Progenitor cell of endocrine pancreas (in vitro differentiated cells): Measurements from ENCODE around the gene ZNF398. TPM values are rescaled to one million over a fixed set of nuclear protein-coding genes. Genes with fewer than 3 reads are reported as not detected.
A peak's percentile ranks its signal among the peaks of the same experiment; 100 is the strongest.
"Not testable (repeated sequence)": the region's sequence is repeated elsewhere in the genome, so short reads cannot be mapped to it uniquely, and the experiment has no call there.

Experiments
- DNase-seq: peaks from one replicate; pipeline ENCODE4 v3.0.0; 2021; ENCODE audit warnings: low spot score; ENCODE audit not compliant: unreplicated experiment
- H3K27ac Mint-ChIP-seq: 2 replicates; pipeline ENCODE4 v1.8.0; 2021; ENCODE audit warnings: mild to moderate bottlenecking, moderate library complexity, mixed read lengths
- H3K27me3 Mint-ChIP-seq: 2 replicates; pipeline ENCODE4 v1.8.0; 2021; ENCODE audit warnings: mixed read lengths
- H3K36me3 Mint-ChIP-seq: 2 replicates; pipeline ENCODE4 v1.8.0; 2022; ENCODE audit warnings: mixed read lengths; ENCODE audit not compliant: insufficient read depth
- H3K4me1 Mint-ChIP-seq: 2 replicates; pipeline ENCODE4 v1.8.0; 2021; ENCODE audit warnings: low read depth, mixed read lengths
- H3K4me3 Mint-ChIP-seq: 2 replicates; pipeline ENCODE4 v1.8.0; 2021; ENCODE audit warnings: low read depth, mild to moderate bottlenecking, moderate library complexity, mixed read lengths
- H3K9me3 Mint-ChIP-seq: 2 replicates; pipeline ENCODE4 v1.8.0; 2021; ENCODE audit warnings: low read depth, mixed read lengths
- CTCF ChIP-seq: fragments of 200-600 bp; sonication (generic); IDR thresholded peaks from one replicate; pipeline ENCODE4 v1.5.0; 2021; ENCODE audit warnings: antibody characterized with exemption, mild to moderate bottlenecking; ENCODE audit not compliant: unreplicated experiment
- total RNA-seq: library from RNA; stranded (reverse); gene quantifications from 2 replicates; pipeline ENCODE4 v1.2.1, GENCODE V29; 2021

Gene ZNF398
- total RNA-seq, 1 donor from 2014 or later, result 17.5 TPM

- H3K36me3 Mint-ChIP-seq, result peaks cover 36% of the 10 kb centered on the region
- no peaks in the 10 kb centered on the region for H3K9me3 Mint-ChIP-seq
- DNase-seq, result no peak
- H3K4me3 Mint-ChIP-seq, result no peak overlapping the region
- no peak for TF ChIP-seq CTCF
- no peak overlapping the region for H3K27ac Mint-ChIP-seq
- no peaks in the 10 kb centered on the region for H3K27me3 Mint-ChIP-seq
- H3K4me1 Mint-ChIP-seq, result no peaks in the 10 kb centered on the region
Observed at GRCh38 chr7:149223176-149223575, 75.9 kb downstream of the ZNF398 start.

- H3K9me3 Mint-ChIP-seq, result no peaks in the 10 kb centered on the region
- H3K4me3 Mint-ChIP-seq, result no peak overlapping the region
- no peaks in the 10 kb centered on the region for H3K27me3 Mint-ChIP-seq
- no peak for DNase-seq
- peaks cover 32% of the 10 kb centered on the region for H3K36me3 Mint-ChIP-seq
- no peaks in the 10 kb centered on the region for H3K4me1 Mint-ChIP-seq
- H3K27ac Mint-ChIP-seq, result no peak overlapping the region
- no peak for TF ChIP-seq CTCF
Observed at GRCh38 chr7:149223761-149224160, 76.5 kb downstream of the ZNF398 start.

DNA sequence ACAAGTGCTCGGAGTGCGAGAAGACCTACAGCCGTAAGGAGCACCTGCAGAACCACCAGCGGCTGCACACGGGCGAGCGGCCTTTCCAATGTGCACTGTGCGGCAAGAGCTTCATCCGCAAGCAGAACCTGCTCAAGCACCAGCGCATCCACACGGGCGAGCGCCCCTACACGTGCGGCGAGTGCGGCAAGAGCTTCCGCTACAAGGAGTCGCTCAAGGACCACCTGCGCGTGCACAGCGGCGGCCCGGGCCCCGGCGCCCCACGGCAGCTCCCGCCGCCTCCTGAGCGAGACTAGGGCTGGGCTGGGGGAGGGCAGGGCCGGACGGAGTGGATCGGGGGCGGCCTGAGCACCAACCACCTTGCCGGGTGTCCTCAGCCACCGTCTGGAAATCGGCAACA lies 77.1 kb downstream of the ZNF398 start:
- Mint-ChIP-seq H3K27ac (no peak overlapping the region), H3K9me3 (no peaks in the 10 kb centered on the region), H3K4me1 (no peaks in the 10 kb centered on the region), H3K4me3 (no peak overlapping the region), H3K36me3 (peaks cover 27% of the 10 kb centered on the region), H3K27me3 (peaks cover 3% of the 10 kb centered on the region)
- TF ChIP-seq CTCF, result no peak
- DNase-seq, result no peak

GRCh38 chr7:149225106-149225505 lies 77.9 kb downstream of the ZNF398 start:
- no peak overlapping the region for H3K27ac Mint-ChIP-seq
- no peak for TF ChIP-seq CTCF
- H3K4me3 Mint-ChIP-seq, result no peak overlapping the region
- DNase-seq, result no peak
- H3K27me3 Mint-ChIP-seq, result peaks cover 10% of the 10 kb centered on the region
- no peaks in the 10 kb centered on the region for H3K9me3 Mint-ChIP-seq
- peaks cover 22% of the 10 kb centered on the region for H3K36me3 Mint-ChIP-seq
- no peaks in the 10 kb centered on the region for H3K4me1 Mint-ChIP-seq

DNA sequence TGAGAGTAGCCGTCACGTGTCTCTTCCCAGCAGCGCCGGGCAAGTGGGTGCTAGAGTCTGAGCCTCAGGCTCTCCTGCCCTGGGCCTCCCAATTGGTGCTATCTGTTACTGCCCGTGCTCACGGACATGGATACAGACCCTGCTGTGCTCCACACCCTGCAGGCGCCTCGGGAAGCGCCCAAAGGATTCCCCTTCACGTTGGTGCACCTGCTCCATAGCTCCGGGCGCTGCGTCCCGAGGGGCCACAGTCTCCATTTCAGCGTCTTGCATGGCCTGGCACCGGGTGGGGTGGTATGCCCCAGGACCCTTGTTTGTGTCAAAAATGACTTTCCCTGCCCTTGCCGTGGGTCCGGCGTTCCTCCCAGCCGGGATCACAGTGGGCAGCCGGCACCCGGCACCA lies 78.4 kb downstream of the ZNF398 start:
- H3K4me3 Mint-ChIP-seq, result no peak overlapping the region
- no peak for DNase-seq
- H3K27ac Mint-ChIP-seq, result no peak overlapping the region
- TF ChIP-seq CTCF, result no peak
- peaks cover 22% of the 10 kb centered on the region for H3K36me3 Mint-ChIP-seq
- H3K9me3 Mint-ChIP-seq, result no peaks in the 10 kb centered on the region
- no peaks in the 10 kb centered on the region for H3K4me1 Mint-ChIP-seq
- H3K27me3 Mint-ChIP-seq, result peaks cover 10% of the 10 kb centered on the region

- H3K4me3 Mint-ChIP-seq, DNase-seq, H3K4me1 Mint-ChIP-seq, H3K9me3 Mint-ChIP-seq: not testable (repeated sequence)
- Mint-ChIP-seq H3K36me3 (peaks cover 18% of the 10 kb centered on the region), H3K27ac (peak overlapping the region; percentile 19), H3K27me3 (peaks cover 10% of the 10 kb centered on the region)
Observed at GRCh38 chr7:149226366-149226765, 79.1 kb downstream of the ZNF398 start.
